Measurements from ENCODE around the gene CA11.
"Not testable (repeated sequence)": the region's sequence is repeated elsewhere in the genome, so short reads cannot be mapped to it uniquely, and the experiment has no call there.

CA11 gene

DNA sequence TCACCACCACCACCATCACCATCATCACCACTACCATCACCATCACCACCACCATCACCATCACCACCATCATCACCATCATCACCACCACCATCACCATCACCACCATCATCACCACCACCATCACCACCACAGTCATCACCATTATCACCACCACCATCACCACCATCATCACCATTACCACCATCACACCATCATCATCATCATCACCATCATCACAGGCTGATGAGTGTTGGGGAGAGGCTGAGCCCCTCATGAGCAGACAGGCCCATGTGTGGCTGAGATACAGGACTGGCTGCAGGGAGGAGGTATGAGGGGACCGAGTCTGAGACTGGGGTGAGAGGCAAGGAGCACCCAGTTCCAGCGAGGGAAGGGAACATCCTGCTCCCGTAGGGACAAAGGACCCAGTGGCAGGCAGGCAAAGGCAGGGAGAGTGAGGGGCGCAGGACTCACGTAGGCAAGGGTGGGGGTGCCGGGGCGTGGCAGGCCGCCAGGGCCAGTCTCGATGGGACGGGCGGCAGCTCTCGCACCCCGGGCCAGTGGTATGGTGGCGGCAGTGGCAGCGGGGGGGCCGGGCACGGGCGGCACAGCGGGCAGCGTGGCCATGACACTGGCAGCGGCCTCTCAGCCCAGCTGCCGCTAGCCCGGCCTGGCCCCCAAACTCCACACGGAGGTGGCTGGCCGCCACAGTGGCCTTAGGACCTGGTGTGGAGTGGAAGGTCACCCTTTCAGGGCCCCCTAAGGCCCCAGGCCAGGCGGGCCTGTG is 24.1 kb upstream of the CA11 start:
- no peak for DNase-seq

DNA sequence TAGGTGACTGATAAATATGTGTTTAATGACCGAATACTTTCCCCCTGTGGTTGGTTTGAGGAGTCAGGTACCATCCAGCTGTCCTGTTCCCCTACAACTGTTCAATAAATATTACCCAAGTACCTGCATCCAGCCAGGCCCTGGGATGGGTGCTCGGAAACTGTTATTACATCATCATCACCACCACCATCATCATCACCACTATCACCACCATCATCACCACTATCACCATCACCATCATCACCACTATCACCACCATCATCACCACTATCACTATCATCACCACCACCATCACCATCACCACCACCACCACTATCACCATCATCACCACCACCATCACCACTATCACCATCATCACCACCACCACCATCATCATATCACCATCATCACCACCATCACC is 22.8 kb upstream of the CA11 start:
- DNase-seq, result no peak

DNA sequence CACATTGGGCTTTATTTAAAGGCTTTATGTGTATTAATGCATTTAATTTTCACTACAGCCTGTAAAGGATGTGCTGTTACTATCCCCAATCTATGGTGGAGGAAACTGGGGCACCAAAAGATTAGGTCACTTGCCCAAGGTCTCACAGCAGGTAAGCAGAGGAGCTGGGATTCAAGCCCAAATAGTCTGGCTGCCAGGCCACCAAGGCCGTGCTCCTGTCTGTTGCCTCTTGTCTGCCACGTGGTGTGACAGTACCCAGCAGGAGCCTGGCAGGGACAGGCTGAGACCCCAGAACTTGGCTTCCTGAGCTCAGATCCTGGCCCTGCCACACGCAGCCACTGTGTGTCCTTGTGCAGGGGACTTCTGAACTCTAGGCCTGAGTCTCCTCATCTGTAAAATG is 22.3 kb upstream of the CA11 start:
- DNase-seq, result no peak

- no peak for DNase-seq
Measured at GRCh38 chr19:48665786-48666185, 19.8 kb upstream of the CA11 start.

GRCh38 chr19:48664476-48664875 is 18.5 kb upstream of the CA11 start:
- DNase-seq, result no peak

DNA sequence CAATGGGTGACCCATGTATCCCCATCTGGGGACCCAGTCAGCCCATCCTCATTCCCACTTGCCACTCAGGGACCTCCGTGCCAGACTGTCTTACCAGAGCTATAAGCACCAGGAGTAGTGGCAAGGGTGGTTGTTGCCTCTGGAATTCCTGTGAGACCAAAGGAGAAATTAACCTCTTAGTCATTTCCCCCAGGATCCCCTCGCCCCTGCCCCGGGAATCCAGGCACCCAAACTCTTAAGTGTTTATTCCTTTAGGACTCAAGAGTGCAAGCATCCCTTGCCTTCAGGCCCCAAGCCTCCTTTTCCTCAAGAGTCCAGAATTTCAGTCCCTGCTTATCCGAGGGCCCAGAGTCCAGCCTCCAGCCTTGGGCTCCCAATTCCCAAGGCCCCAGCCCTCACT is 17.7 kb upstream of the CA11 start:
- DNase-seq, result no peak

DNA sequence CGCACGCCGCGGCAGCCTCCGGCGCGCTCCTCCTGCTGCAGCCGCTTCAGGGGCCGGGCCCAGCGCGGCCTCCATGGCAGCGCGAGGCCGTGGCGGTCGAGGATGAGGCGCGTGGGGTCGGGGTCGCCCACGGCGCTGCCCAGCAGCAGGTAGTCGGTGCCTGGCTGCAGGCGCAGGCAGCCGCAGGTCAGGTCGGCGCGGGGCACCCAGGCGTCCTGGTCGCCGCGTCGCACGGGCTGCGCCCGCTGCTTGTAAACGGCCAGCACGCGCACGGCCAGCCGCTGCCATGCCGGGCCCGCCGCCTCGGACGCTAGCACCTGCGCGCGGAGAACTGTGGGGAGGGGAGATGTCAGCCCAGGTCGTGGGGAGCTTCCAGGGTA is 15.7 kb upstream of the CA11 start:
- DNase-seq, result no peak

- peak; percentile 66 for DNase-seq
Measured at GRCh38 chr19:48660852-48661710, 15.1 kb upstream of the CA11 start.

DNA sequence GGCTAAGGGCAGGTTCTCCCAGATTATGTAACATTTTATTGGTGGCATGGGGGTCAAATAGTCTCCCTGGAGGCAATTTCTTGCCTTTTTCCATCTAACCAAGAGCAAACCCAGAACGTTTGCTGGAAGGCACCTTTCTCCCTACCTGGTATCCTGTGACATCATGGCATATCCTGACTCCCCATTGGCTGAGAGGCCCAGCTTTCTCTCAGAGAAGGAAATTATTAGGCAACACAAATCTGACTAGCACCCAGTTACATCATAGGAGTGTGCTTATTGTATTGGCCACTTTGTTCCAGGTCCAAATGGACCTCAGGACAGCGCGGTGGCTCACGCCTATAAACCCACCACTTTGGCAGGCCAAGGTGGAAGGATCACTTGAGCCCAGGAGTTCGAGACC is 13.8 kb upstream of the CA11 start:
- DNase-seq, result no peak

DNA sequence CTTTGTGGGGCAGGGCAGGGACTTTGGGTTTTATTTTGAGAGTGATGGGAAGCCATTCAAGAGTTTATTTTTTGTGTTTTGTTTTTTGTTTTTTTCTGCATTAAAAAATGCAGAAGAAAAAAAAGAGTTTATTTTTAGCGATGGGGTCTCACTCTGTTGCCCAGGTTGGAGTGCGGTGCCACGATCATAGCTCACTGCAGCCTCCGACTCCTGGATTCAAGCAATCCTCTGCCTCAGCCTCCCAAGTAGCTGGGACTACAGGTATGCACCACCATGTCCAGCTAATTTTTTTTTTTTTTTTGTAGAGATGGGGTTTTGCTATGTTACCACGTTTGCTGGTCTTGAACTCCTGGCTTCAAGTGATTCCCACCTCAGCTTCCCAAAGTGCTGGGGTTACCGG is 12.5 kb upstream of the CA11 start:
- DNase-seq, result no peak

DNA sequence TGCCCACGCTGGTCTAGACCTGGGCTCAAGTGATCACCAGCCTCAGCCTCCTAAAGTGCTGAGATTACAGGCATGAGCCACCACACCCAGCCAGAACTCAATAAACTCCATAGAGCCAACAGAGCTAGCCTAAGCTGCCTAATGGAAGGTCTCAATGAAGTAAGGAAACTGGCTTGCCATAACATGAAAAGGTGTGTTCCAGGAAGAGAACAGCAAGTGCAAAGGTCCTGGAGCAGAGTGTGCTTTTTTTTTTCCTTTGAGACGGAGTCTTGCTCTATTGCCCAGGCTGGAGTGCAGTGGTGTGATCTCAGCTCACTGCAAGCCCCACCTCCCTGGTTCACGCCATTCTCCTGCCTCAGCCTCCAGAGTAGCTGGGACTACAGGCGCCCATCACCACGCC is 11.8 kb upstream of the CA11 start:
- not testable (repeated sequence) for DNase-seq

- no peak for DNase-seq
Measured at GRCh38 chr19:48656840-48657474, 11.0 kb upstream of the CA11 start.

DNA sequence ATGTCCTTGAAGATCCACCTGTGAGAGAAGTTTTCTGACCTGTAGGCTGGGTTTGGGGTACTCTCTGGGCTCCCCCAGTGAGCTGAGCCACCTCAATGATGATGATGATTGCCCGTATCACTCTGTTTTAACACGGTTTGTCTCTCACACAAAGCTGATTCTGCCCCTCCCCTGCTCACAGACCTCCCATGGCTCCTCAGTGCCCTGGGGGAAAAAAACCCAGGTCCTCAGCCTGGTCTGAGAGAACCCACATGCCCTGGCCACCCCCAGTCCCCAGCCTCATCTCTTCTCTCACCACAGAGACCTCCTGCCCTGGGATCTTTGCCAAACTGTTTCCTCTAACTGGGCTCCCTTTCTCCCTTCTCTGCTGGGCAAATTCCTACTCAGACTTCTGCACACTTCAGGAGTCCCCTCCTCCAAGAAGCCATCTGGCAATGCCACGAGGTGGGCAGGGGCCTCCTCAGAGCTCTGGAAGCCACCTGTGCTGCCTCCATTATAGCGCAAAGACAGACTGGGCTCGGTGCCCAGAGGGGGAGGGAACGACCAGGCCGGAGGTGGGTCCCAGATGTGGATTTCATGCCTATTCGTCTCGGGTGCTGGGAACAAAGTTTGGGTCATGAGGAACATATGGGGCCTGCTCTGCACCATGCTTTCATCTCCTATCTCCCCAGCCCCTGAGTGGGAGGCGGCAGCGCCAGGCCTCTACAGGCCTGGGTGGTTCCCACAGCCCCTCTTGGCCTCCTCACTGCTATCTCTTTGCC is 8.5 kb upstream of the CA11 start:
- DNase-seq, result no peak

- no peak for DNase-seq
Measured at GRCh38 chr19:48651683-48652048, 5.7 kb upstream of the CA11 start.

GRCh38 chr19:48650974-48651682 is 5.1 kb upstream of the CA11 start:
- DNase-seq, result no peak

DNA sequence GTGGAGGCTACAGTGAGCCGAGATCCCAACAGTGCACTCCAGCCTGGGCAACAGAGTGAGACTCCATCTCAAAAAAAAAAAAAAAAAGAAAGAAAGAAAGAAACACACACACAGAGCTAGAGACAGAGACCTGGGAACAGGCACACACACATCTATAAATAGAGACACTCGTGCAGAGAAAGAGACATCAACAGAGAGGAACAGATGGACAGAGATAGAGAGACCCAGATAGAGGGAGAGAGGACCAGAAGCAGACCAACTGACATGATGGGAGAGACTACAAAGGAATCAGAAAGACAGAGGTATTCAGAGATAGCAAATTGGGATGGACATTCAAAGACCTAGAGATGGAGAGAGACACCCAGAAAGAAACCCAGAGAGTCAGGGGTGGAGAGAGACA is 2.1 kb upstream of the CA11 start:
- no peak for DNase-seq

GRCh38 chr19:48646722-48647216 is 782 bp upstream of the CA11 start:
- no peak for DNase-seq

DNA sequence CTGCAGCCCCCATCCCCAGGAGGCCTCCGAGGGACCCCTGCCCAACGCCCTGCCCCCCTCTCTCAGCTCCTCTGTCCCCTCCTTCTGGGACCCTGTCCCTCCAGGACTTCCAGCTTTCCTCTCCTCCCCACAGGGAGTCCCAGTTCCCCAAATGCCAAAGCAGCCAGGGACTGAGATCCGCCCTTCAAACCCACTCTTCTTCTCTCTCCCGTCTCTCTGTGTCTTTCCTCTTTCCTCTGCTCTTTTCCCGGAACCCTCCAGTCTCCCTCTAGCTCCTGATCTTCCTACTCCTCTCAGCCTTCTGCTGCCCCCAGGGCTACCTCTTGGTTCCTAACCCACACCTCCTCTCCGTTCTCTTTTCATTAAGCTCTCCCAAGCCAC is 377 bp downstream of the CA11 start:
- DNase-seq, result no peak

DNA sequence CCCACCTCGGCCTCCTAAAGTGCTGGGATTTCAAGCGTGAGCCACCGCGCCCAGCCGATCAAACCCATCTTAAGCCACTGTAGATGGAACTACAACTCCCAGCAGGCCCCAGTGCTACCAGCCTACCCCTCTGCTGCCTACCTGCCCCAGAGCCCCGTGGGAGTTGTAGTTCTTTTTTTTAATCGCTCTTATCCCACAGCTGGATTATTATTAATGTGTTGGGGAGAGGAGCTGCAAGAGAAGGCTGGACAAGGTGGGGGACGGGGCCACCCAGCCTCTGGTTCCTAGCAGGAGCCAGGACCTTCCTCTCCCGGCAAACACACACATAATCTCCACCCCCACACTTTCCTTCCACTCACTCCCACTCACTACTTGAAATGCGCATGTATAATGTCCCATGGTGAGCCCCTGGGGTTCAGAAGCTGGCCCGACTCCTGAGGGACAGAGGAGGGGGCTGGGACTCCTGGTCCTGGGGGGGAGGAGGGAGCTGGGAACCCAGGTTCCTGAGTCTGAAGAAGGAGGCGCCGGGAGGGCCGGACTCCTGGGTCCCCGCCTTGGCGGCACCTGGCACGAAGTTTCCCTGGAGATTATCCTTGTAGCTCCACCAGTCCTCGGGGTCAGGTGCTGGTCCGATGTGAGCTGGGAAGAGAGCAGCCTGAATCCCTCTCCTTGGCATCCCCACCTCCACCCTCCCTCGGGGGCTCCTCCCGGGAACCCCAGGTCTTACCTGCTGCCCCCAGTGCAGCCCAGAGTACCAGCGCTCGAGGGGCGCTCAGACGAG is 958 bp downstream of the CA11 start:
- peak; percentile 58 for DNase-seq

DNA sequence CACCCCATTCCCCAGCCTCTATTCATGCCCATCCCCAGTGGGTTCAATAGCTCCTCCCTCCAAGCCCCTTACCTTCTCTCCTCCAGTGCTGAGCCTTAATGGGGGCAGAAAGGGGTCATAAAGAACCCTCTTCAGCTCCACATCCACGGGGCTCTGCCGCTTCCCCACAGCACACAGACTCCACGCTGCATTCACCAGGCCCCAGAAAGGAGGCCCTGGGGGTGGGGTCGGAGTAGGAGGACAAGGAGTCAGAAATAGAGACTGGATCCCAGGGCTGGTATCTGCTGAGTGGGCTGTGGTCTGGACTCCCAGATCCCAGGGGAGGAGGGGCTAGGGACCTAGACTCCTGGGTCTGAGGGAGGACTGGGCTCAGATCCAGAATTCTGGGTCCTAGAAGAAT is 1.6 kb downstream of the CA11 start:
- DNase-seq, result no peak

GRCh38 chr19:48642862-48643261 is 3.1 kb downstream of the CA11 start:
- no peak for DNase-seq

DNA sequence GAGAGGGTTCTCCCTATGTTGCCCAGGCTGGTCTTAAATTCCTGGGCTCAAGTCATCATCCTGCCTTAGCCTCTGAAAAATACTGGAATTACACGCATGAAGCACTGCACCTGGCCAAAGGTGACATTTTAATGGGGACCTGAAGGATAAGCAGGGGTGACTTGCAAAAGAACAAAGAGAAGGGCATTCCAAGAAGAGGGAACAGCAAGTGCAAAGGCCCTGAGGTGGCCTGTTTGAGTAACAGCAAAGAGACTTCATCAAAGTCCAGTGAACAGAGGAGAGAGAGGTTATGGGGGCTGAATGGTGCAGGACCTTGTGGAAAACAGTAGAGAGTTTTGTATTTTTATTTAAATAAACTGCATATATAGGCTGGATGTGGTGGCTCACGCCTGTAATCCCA is 4.1 kb downstream of the CA11 start:
- DNase-seq, result no peak
